ENCODE data around the gene MME. TPM values are rescaled to one million over a fixed set of nuclear protein-coding genes. Genes with fewer than 3 reads are reported as not detected.

MME gene
- total RNA-seq (8.4 TPM), polyA plus RNA-seq (ENCODE audit: insufficient read depth, low read depth, low replicate concordance) (126 TPM)
- long read RNA-seq, donor 1, full-length matches to known transcripts: 14 of 24 reads
- long read RNA-seq, donor 1, partial matches to known transcripts: 5 of 24 reads
- long read RNA-seq, donor 1, other reads (novel, unspliced or antisense): 5 of 24 reads
- long read RNA-seq, donor 2, full-length matches to known transcripts: 21 of 56 reads
- long read RNA-seq, donor 2, partial matches to known transcripts: 35 of 56 reads
- long read RNA-seq, donor 2, other reads (novel, unspliced or antisense): 0 of 56 reads
- long read RNA-seq, donor 3, full-length matches to known transcripts: 36 of 149 reads
- long read RNA-seq, donor 3, partial matches to known transcripts: 113 of 149 reads
- long read RNA-seq, donor 3, other reads (novel, unspliced or antisense): 0 of 149 reads
- long read RNA-seq, donor 4, full-length matches to known transcripts: 38 of 70 reads
- long read RNA-seq, donor 4, partial matches to known transcripts: 27 of 70 reads
- long read RNA-seq, donor 4, other reads (novel, unspliced or antisense): 5 of 70 reads
- long read RNA-seq, donor 5, partial matches to known transcripts: 0 of 1 reads
- long read RNA-seq, donor 5, other reads (novel, unspliced or antisense): 0 of 1 reads
- long read RNA-seq, donor 6, full-length matches to known transcripts: 25 of 235 reads
- long read RNA-seq, donor 6, partial matches to known transcripts: 204 of 235 reads
- long read RNA-seq, donor 6, other reads (novel, unspliced or antisense): 6 of 235 reads
- long read RNA-seq, donor 7: 0 reads
- long read RNA-seq, donor 8, full-length matches to known transcripts: 33 of 167 reads
- long read RNA-seq, donor 8, partial matches to known transcripts: 127 of 167 reads
- long read RNA-seq, donor 8, other reads (novel, unspliced or antisense): 7 of 167 reads
- long read RNA-seq, donor 9, full-length matches to known transcripts: 13 of 13 reads
- long read RNA-seq, donor 9, partial matches to known transcripts: 0 of 13 reads
- long read RNA-seq, donor 9, other reads (novel, unspliced or antisense): 0 of 13 reads
- long read RNA-seq, donor 10, full-length matches to known transcripts: 22 of 40 reads
- long read RNA-seq, donor 10, partial matches to known transcripts: 12 of 40 reads
- long read RNA-seq, donor 10, other reads (novel, unspliced or antisense): 6 of 40 reads

GRCh38 chr3:155079746-155080487, at the start of gene MME:
MME (plus strand) TSS chr3:155080319; CDS start chr3:155084168, 3,849 bp downstream.
- DNase-seq: peak; percentile 76 to 85 (median 79)
- no peaks in the 10 kb centered on the region for H3K27me3 ChIP-seq (ENCODE audit: control insufficient read depth, insufficient read depth, low read length)
- H3K4me1 ChIP-seq (ENCODE audit: control insufficient read depth in 2 of 3, insufficient read depth in 2 of 3, low read depth in 1 of 3, low read length in 3 of 3): no peaks in the 10 kb centered on the region
- H3K9ac ChIP-seq (ENCODE audit: low read length in 3 of 3): peak within 1 kb of the TSS in 2 of 3 donors; percentile 49 to 79
- no peak for FAIRE-seq
- H3K27ac ChIP-seq (ENCODE audit: low read depth in 2 of 2, low read length in 2 of 2): peak within 1 kb of the TSS; percentile 20 to 51
- peak within 1 kb of the TSS; percentile 71 to 77 (median 73) for H3K4me3 ChIP-seq (ENCODE audit: low read length in 3 of 3)
- intact Hi-C loops (cut with DNase I): no loop called here
- peaks cover 0 to 2% (median 0%) of the 10 kb centered on the region in 3 donors for H3K36me3 ChIP-seq (ENCODE audit: control insufficient read depth in 2 of 3, insufficient read depth in 3 of 3, low read length in 3 of 3)
- TF ChIP-seq CTCF (IDR thresholded peaks at IDR 0.05; ENCODE audit: borderline replicate concordance, extremely low read depth, insufficient read depth): no peak
- H3K9me3 ChIP-seq (ENCODE audit: control insufficient read depth in 2 of 3, insufficient read depth in 1 of 3, low read length in 3 of 3): no peaks in the 10 kb centered on the region

DNA sequence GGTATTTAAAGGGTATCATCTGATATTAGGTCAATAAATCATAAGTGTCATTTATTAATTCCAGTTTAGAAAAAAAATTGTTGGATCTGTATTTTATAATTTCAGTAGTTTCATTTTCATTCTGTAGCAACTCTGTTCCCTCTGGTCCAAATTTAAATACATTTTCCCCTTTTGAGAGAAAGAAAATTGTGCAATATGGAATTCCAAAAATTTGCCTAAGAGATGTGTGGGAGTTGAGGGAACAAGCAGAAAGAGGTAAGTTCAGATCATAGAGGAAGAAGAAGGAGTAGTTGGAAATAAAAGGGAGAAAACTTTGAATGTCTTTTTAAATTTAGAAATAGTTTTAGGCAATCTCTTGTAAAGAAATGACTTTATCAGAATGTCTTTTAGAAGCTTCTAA, 48.9 kb upstream of the MME start:
- no peak overlapping the region for H3K9ac ChIP-seq (ENCODE audit: low read length in 3 of 3)
- FAIRE-seq (no peak), DNase-seq (no peak)
- H3K4me1 ChIP-seq (ENCODE audit: control insufficient read depth in 2 of 3, insufficient read depth in 2 of 3, low read depth in 1 of 3, low read length in 3 of 3): no peaks in the 10 kb centered on the region
- no peak for TF ChIP-seq CTCF (IDR thresholded peaks at IDR 0.05; ENCODE audit: borderline replicate concordance, extremely low read depth, insufficient read depth)
- intact Hi-C loops (cut with DNase I): no loop called here
- H3K27me3 ChIP-seq (ENCODE audit: control insufficient read depth, insufficient read depth, low read length): no peaks in the 10 kb centered on the region
- H3K9me3 ChIP-seq (ENCODE audit: control insufficient read depth in 2 of 3, insufficient read depth in 1 of 3, low read length in 3 of 3): no peaks in the 10 kb centered on the region
- no peak overlapping the region for H3K27ac ChIP-seq (ENCODE audit: low read depth in 2 of 2, low read length in 2 of 2)
- H3K4me3 ChIP-seq (ENCODE audit: low read length in 3 of 3): no peak overlapping the region
- H3K36me3 ChIP-seq (ENCODE audit: control insufficient read depth in 2 of 3, insufficient read depth in 3 of 3, low read length in 3 of 3): no peaks in the 10 kb centered on the region

GRCh38 chr3:155032918-155033317, 47.2 kb upstream of the MME start:
- TF ChIP-seq CTCF (IDR thresholded peaks at IDR 0.05; ENCODE audit: borderline replicate concordance, extremely low read depth, insufficient read depth): no peak
- H3K27me3 ChIP-seq (ENCODE audit: control insufficient read depth, insufficient read depth, low read length): no peaks in the 10 kb centered on the region
- H3K9ac ChIP-seq (ENCODE audit: low read length in 3 of 3): no peak overlapping the region
- no peak overlapping the region for H3K27ac ChIP-seq (ENCODE audit: low read depth in 2 of 2, low read length in 2 of 2)
- no peak for FAIRE-seq
- intact Hi-C loops (cut with DNase I): no loop called here
- no peak for DNase-seq
- H3K9me3 ChIP-seq (ENCODE audit: control insufficient read depth in 2 of 3, insufficient read depth in 1 of 3, low read length in 3 of 3): no peaks in the 10 kb centered on the region
- no peaks in the 10 kb centered on the region for H3K36me3 ChIP-seq (ENCODE audit: control insufficient read depth in 2 of 3, insufficient read depth in 3 of 3, low read length in 3 of 3)
- no peaks in the 10 kb centered on the region for H3K4me1 ChIP-seq (ENCODE audit: control insufficient read depth in 2 of 3, insufficient read depth in 2 of 3, low read depth in 1 of 3, low read length in 3 of 3)
- no peak overlapping the region for H3K4me3 ChIP-seq (ENCODE audit: low read length in 3 of 3)

All from kidney (tissue), 22 donors.